SU-DHL-6 (cell line): ENCODE measurements around the gene DCLK1.

Experiments used
- CTCF ChIP-seq: fragments of 200-600 bp; sonication (generic); IDR thresholded peaks from one replicate; pipeline ENCODE4 v1.5.1; 2017; ENCODE audit warnings: antibody characterized with exemption, mild to moderate bottlenecking, low read length, moderate library complexity; ENCODE audit not compliant: insufficient read depth, poor library complexity, severe bottlenecking
- EZH2phosphoT487 ChIP-seq: fragments of 200-600 bp; sonication (generic), shearing (Covaris generic); conservative IDR thresholded peaks from 2 replicates; pipeline ENCODE4 v1.6.1; 2018; ENCODE audit warnings: mild to moderate bottlenecking, antibody characterized with exemption, low read length, moderate library complexity, mixed read lengths

GRCh38 chr13:35957996-35958395, 173.2 kb downstream of the DCLK1 start:
- TF ChIP-seq CTCF (no peak), EZH2phosphoT487 (no peak)
